Fibroblast of villous mesenchyme (primary cell): ENCODE measurements around the gene ADCY5. TPM values are rescaled to one million over a fixed set of nuclear protein-coding genes. Genes with fewer than 3 reads are reported as not detected.

ENCODE experiments used
- DNase-seq: peaks from one replicate; pipeline ENCODE4 v3.0.0-alpha.2; 2010; ENCODE audit warnings: low read depth
- H3K4me3 ChIP-seq: 2 replicates; pipeline ENCODE4 v1.5.1; 2011; ENCODE audit warnings: low read depth, mild to moderate bottlenecking, low read length
- total RNA-seq: library from RNA; depleted of rRNA; stranded (reverse); fragments of >200 nt; gene quantifications from 2 replicates; pipeline ENCODE4 v1.2.3, GENCODE V29; 2012
- TF ChIP-seq, protein P1 (sequence below): IDR thresholded peaks from 2 replicates; pipeline ENCODE4 v1.5.1; 2012; ENCODE audit warnings: low read depth, mild to moderate bottlenecking, low read length; ENCODE audit not compliant: insufficient read depth

ADCY5 gene
- total RNA-seq, 1 donor = 0.43 TPM

DNA sequence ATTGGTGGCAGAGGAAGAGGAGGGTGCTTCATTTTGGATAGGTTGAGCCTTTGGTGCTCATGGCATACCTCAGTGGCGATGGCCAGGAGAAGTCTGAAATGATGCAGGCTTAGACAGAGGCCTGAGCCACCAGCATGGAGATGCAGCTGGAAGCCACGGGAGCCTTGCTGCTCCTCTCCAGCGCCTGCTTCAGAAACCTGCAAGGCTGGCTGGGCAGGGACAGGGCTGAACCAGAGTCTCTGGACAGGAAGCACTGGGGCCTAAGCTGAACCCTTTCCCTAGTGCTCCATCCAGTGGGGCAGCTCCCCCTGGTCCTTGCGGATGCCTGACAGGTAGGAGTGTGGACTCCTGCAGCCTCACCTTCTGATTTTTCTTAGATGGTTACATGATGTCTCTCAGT is 36.7 kb upstream of the ADCY5 start:
- H3K4me3 ChIP-seq = no peak overlapping the region
- TF ChIP-seq, protein P1, sequence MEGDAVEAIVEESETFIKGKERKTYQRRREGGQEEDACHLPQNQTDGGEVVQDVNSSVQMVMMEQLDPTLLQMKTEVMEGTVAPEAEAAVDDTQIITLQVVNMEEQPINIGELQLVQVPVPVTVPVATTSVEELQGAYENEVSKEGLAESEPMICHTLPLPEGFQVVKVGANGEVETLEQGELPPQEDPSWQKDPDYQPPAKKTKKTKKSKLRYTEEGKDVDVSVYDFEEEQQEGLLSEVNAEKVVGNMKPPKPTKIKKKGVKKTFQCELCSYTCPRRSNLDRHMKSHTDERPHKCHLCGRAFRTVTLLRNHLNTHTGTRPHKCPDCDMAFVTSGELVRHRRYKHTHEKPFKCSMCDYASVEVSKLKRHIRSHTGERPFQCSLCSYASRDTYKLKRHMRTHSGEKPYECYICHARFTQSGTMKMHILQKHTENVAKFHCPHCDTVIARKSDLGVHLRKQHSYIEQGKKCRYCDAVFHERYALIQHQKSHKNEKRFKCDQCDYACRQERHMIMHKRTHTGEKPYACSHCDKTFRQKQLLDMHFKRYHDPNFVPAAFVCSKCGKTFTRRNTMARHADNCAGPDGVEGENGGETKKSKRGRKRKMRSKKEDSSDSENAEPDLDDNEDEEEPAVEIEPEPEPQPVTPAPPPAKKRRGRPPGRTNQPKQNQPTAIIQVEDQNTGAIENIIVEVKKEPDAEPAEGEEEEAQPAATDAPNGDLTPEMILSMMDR = no peak
- no peak for DNase-seq

DNA sequence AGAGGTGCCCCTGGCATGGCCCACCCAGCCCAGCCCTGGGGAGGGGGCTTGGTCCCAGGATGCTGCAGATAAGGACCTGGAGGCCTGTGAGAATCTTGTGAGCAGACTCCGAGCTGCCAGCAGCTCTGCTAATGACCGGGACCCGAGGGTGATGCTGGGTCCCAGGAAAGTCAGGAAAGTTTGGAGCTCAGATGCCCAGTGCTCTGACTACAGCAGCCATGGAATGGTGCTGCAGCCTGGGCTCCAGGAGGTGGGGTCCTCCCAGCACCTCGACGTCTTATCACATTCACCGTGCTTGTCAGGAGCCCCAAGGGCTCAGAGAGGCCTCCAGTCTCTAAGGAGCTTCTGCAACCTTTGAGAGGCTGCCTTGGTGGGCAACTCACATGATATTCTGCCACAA is 34.3 kb upstream of the ADCY5 start:
- TF ChIP-seq, protein P1 = no peak
- H3K4me3 ChIP-seq = no peak overlapping the region
- no peak for DNase-seq

DNA sequence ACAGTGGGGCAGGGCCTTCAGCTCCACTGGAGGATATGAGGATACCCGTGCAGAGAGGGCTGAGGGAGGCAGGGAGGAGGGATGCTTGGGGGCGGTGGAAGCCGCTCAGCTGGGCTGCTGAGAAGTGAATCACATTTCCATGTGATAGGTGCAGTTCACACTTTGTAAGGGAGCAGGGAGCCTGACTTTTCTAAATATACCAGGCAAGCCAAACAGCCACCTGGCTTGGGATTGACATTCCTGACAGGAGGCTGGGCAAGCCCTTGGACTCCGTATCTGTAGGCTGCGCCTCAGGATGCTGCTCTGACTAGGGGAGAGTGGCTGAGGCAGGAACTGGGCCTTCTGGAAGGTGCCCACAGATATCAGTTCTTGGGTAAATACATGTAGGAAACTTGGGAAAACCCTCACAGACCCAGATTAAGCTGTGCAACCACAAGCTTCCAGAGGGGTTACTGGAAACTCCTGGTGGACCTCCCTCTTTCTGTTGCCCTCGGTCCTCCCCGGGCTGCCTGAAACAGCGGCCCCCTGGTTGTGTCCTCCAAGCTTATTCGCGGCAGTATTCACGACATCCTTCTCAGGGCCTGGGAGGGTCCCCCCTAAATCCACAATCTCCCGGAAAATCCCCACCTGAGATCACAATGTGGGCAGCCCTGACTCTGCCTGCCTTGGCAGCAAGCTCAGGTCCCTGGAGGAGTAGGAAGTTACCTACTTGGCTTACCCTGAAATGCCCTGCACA is 33.0 kb upstream of the ADCY5 start:
- no peak overlapping the region for H3K4me3 ChIP-seq
- TF ChIP-seq, protein P1 = no peak
- no peak for DNase-seq

DNA sequence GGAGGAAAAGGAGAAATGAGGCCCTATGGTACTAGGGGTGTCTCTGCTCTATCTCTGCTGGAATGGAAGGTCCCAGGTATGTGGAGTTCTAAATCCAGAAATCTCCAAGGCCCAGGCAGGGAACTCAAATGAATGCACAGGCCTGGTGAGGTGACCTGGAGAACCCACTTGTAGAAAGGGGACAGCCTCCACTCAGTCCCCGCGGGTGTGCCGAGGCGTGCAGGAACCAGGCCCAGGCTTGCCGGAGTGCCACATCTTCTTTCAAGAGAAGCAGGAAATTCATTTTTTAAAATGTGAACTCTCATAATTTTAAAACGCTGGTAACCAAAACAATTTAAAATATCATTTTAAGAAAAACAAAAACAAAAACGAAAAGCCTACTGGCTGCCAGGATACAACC is 32.2 kb upstream of the ADCY5 start:
- no peak for DNase-seq
- TF ChIP-seq, protein P1 = no peak

DNA sequence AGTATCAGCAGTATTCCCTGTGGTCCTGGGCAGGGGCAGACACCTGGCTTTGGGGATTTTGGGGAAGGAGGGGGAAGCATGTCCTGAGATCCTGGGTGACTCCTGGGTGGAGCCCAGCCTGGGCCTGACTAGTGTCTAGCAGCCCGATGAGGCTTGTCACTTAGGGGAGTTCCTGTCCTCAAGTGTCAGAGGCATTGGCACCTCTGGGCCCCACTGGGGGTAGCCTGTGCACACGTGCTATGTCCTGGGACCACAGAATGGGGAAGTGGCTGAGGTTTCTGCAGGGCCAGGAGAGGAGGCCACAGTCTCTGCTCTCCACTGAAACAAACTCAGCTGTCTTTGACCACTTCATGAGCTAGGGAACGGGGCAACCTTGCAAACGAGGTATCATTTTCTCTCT is 31.5 kb upstream of the ADCY5 start:
- no peak overlapping the region for H3K4me3 ChIP-seq
- DNase-seq = no peak
- TF ChIP-seq, protein P1 = no peak

More for the DNA sequence above, 32.2 kb upstream of the ADCY5 start:
- H3K4me3 ChIP-seq = no peak overlapping the region

DNA sequence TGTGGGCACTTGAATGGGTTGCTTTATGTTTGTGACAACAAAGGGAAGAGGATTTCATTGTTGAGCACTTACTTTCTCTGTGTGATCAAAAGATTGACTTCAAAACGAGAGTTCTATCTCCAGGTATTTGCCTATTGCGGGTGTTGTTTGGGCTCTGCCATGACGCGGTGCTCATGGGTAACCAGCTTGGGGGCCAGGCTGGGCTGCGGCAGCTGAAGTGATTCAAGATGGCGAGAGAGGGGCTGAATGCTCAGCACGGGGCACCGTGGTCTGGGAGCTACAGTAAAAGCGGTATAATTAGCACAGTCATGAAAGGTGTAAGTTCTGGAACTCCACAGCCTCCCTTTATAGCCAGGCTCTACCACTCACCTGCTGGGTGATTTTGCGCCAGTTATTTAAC is 31.0 kb upstream of the ADCY5 start:
- TF ChIP-seq, protein P1 = no peak
- no peak for DNase-seq
- no peak overlapping the region for H3K4me3 ChIP-seq

DNA sequence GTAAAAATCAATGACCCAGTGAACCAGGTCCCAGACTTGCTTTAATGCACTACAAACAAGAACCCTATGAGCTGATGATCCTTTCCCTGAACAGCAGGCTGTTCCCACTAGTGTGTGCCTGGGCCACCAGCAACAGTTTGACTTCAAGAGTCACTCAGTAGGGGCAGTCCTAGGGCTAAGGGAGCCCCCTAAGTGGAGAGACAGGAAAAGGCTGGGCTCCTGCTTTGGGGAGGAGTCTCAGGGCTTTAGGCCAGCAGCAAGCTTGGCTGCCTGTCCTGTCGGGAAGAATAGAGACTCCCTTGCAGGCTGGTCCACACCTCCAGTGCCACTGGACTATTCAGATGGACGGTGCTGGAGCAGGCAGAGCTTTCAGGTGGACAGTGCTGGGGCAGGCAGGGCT is 29.4 kb upstream of the ADCY5 start:
- TF ChIP-seq, protein P1 = no peak
- H3K4me3 ChIP-seq = no peak overlapping the region
- DNase-seq = no peak
